PFSK-1 (cell line): ENCODE results near the gene FBXL19. TPM values are rescaled to one million over a fixed set of nuclear protein-coding genes. Genes with fewer than 3 reads are reported as not detected.

Experiments used
- FOXP2 ChIP-seq: optimal IDR thresholded peaks from 2 replicates; pipeline ENCODE3; 2011; ENCODE audit warnings: borderline replicate concordance, control low read depth, inconsistent platforms; ENCODE audit not compliant: insufficient read depth; ENCODE audit errors: extremely low read length, extremely low read depth
- POLR2AphosphoS5 ChIP-seq: IDR thresholded peaks from 2 replicates; pipeline ENCODE4 v1.6.1; 2012; ENCODE audit warnings: low read depth, mild to moderate bottlenecking, control low read depth, low read length, moderate library complexity
- REST ChIP-seq, 2 experiments: IDR thresholded peaks; 2 replicates each; pipeline versions ENCODE4 v1.6.1 to v1.8.0; 2011 to 2012; ENCODE audit warnings: low read depth in 2 of 2, low read length in 2 of 2, control low read depth in 1 of 2, inconsistent platforms in 1 of 2, mild to moderate bottlenecking in 1 of 2, moderate library complexity in 1 of 2; ENCODE audit not compliant: insufficient read depth in 1 of 2
- SIN3A ChIP-seq: IDR thresholded peaks from 2 replicates; pipeline ENCODE4 v1.6.1; 2012; ENCODE audit warnings: mild to moderate bottlenecking, low read length, moderate library complexity, borderline replicate concordance; ENCODE audit not compliant: insufficient read depth
- TAF1 ChIP-seq: IDR thresholded peaks from 2 replicates; pipeline ENCODE4 v1.6.1; 2012; ENCODE audit warnings: low read length, control low read depth, borderline replicate concordance; ENCODE audit not compliant: insufficient read depth
- polyA plus RNA-seq: library from polyadenylated mRNA; unstranded; fragments of >200 nt; gene quantifications from one replicate; pipeline ENCODE4 v1.2.1, GENCODE V29; 2012; ENCODE audit warnings: low read depth, missing spikeins; ENCODE audit not compliant: insufficient read length

Gene FBXL19
- polyA plus RNA-seq = 27.8 TPM

GRCh38 chr16:30923554-30924075 is at the start of gene FBXL19:
FBXL19 (plus strand) TSS chr16:30923572; CDS start chr16:30925755, 2,183 bp downstream.
- no peak for TF ChIP-seq POLR2AphosphoS5
- TF ChIP-seq SIN3A = no peak

GRCh38 chr16:30874244-30874820 is 49.0 kb upstream of the FBXL19 start:
- TF ChIP-seq REST (IDR thresholded peaks at IDR 0.05; ENCODE audit: insufficient read depth in 1 of 2, low read depth in 2 of 2, low read length in 2 of 2) (no peak), SIN3A (no peak), POLR2AphosphoS5 (no peak; the same call in 1 of the 2 replicates), FOXP2 (no peak), TAF1 (no peak)

GRCh38 chr16:30874821-30875717 is 48.3 kb upstream of the FBXL19 start:
- TF ChIP-seq TAF1 (peak; percentile 81), REST (IDR thresholded peaks at IDR 0.05; ENCODE audit: insufficient read depth in 1 of 2, low read depth in 2 of 2, low read length in 2 of 2) (peak in 1 of 2 experiments; percentile 21; a peak in 1 of 4 replicates), FOXP2 (peak; percentile 89), SIN3A (peak; percentile 72; the same call in 1 of the 2 replicates), POLR2AphosphoS5 (peak; percentile 97)

GRCh38 chr16:30875871-30876801 is 47.2 kb upstream of the FBXL19 start:
- TF ChIP-seq SIN3A (no peak), REST (IDR thresholded peaks at IDR 0.05; ENCODE audit: insufficient read depth in 1 of 2, low read depth in 2 of 2, low read length in 2 of 2) (no peak), POLR2AphosphoS5 (no peak), FOXP2 (no peak), TAF1 (no peak)

GRCh38 chr16:30876867-30877266 is 46.5 kb upstream of the FBXL19 start:
- TF ChIP-seq POLR2AphosphoS5 (no peak), SIN3A (no peak), TAF1 (no peak), REST (IDR thresholded peaks at IDR 0.05; ENCODE audit: insufficient read depth in 1 of 2, low read depth in 2 of 2, low read length in 2 of 2) (no peak), FOXP2 (no peak)
